SK-N-MC (cell line): Measurements from ENCODE around the gene TAOK2.

ENCODE experiments used
- DNase-seq: peaks from one replicate; pipeline ENCODE4 v3.0.0-alpha.2; 2011; ENCODE audit warnings: low read depth, low spot score
- H3K27ac ChIP-seq: fragments of 200-600 bp; sonication (generic); 2 replicates; pipeline ENCODE4 v1.5.1; 2016; ENCODE audit warnings: mixed run types
- H3K36me3 ChIP-seq: fragments of 200-600 bp; sonication (generic); 2 replicates; pipeline ENCODE4 v1.6.1; 2017; ENCODE audit warnings: antibody characterized with exemption, low read length, mixed read lengths; ENCODE audit not compliant: insufficient read depth
- H3K4me3 ChIP-seq: fragments of 200-600 bp; sonication (generic); 2 replicates; pipeline ENCODE4 v1.5.1; 2016
- H3K9ac ChIP-seq: fragments of 200-600 bp; sonication (generic); 2 replicates; pipeline ENCODE4 v1.8.0; 2017; ENCODE audit warnings: mixed run types, mixed read lengths; ENCODE audit not compliant: insufficient read length
- H3K9me3 ChIP-seq: fragments of 200-600 bp; sonication (generic); 2 replicates; pipeline ENCODE4 v1.6.1; 2017; ENCODE audit warnings: low read depth, mild to moderate bottlenecking, antibody characterized with exemption, low read length, moderate library complexity, mixed read lengths
- EZH2 ChIP-seq: fragments of 200-600 bp; sonication (generic); IDR thresholded peaks from one replicate; pipeline ENCODE4 v1.6.1; 2017; ENCODE audit warnings: antibody characterized with exemption
- FOXP2 ChIP-seq: optimal IDR thresholded peaks from 2 replicates; pipeline ENCODE3; 2011; ENCODE audit warnings: mild to moderate bottlenecking, moderate library complexity; ENCODE audit not compliant: insufficient read depth; ENCODE audit errors: extremely low read length, control extremely low read depth
- POLR2AphosphoS5 ChIP-seq: IDR thresholded peaks from 2 replicates; pipeline ENCODE4 v1.6.1; 2012; ENCODE audit warnings: mild to moderate bottlenecking, low read depth, low read length, borderline replicate concordance

The TAOK2 gene

GRCh38 chr16:29993903-29994599, 20.4 kb downstream of the TAOK2 start:
- H3K9me3 ChIP-seq: no peaks in the 10 kb centered on the region
- no peak for DNase-seq
- H3K4me3 ChIP-seq: peak overlapping the region; percentile 96
- peak overlapping the region; percentile 97 for H3K27ac ChIP-seq
- peak overlapping the region; percentile 99 for H3K9ac ChIP-seq
- no peak for TF ChIP-seq FOXP2
- no peak for TF ChIP-seq POLR2AphosphoS5
- no peak for TF ChIP-seq EZH2
- peaks cover 44% of the 10 kb centered on the region for H3K36me3 ChIP-seq

- no peaks in the 10 kb centered on the region for H3K9me3 ChIP-seq
- no peak for DNase-seq
- H3K36me3 ChIP-seq: peaks cover 39% of the 10 kb centered on the region
- peak overlapping the region; percentile 99 for H3K9ac ChIP-seq
- peak overlapping the region; percentile 97 for H3K27ac ChIP-seq
- peak overlapping the region; percentile 96 for H3K4me3 ChIP-seq
- TF ChIP-seq FOXP2 (no peak), POLR2AphosphoS5 (no peak), EZH2 (no peak)
Observed at GRCh38 chr16:29994600-29995323, 21.1 kb downstream of the TAOK2 start.

- Histone ChIP-seq H3K4me3 (peak within 1 kb of the TSS; percentile 96), H3K9ac (peak within 1 kb of the TSS; percentile 99), H3K36me3 (peaks cover 33% of the 10 kb centered on the region), H3K9me3 (no peaks in the 10 kb centered on the region), H3K27ac (peak within 1 kb of the TSS; percentile 97)
- DNase-seq: peak; percentile 24
- 0 out of 2 replicates have a peak, but pooled peaks have one; percentile 29 for TF ChIP-seq POLR2AphosphoS5
- no peak for TF ChIP-seq EZH2
- TF ChIP-seq FOXP2: no peak
Observed at GRCh38 chr16:29995324-29995910, 21.7 kb downstream of the TAOK2 start, which contains the start of gene HIRIP3. Gene HIRIP3 (minus strand): TSS chr16:29995617. CDS start chr16:29995605, 12 bp downstream.

GRCh38 chr16:29995911-29996765, 22.5 kb downstream of the TAOK2 start, which contains the start of gene INO80E:
Gene INO80E (plus strand): TSS chr16:29996241. CDS start chr16:29996311, 70 bp downstream.
- peak within 1 kb of the TSS; percentile 97 for H3K27ac ChIP-seq
- peaks cover 28% of the 10 kb centered on the region for H3K36me3 ChIP-seq
- no peaks in the 10 kb centered on the region for H3K9me3 ChIP-seq
- peak within 1 kb of the TSS; percentile 99 for H3K9ac ChIP-seq
- peak; percentile 79 for DNase-seq
- peak within 1 kb of the TSS; percentile 96 for H3K4me3 ChIP-seq
- TF ChIP-seq POLR2AphosphoS5 (peak; percentile 88), FOXP2 (peak; percentile 91), EZH2 (no peak)

- no peaks in the 10 kb centered on the region for H3K9me3 ChIP-seq
- TF ChIP-seq EZH2 (no peak), POLR2AphosphoS5 (no peak), FOXP2 (no peak)
- H3K4me3 ChIP-seq: peak overlapping the region; percentile 96
- peaks cover 21% of the 10 kb centered on the region for H3K36me3 ChIP-seq
- no peak for DNase-seq
- peak overlapping the region; percentile 99 for H3K9ac ChIP-seq
- no peak overlapping the region for H3K27ac ChIP-seq
Observed at GRCh38 chr16:29996766-29997250, 23.1 kb downstream of the TAOK2 start.

GRCh38 chr16:29999605-30000004, 25.9 kb downstream of the TAOK2 start:
- H3K9me3 ChIP-seq: no peaks in the 10 kb centered on the region
- DNase-seq: no peak
- no peak overlapping the region for H3K4me3 ChIP-seq
- TF ChIP-seq FOXP2: no peak
- no peak for TF ChIP-seq EZH2
- TF ChIP-seq POLR2AphosphoS5: no peak
- H3K9ac ChIP-seq: no peak overlapping the region
- peaks cover 7% of the 10 kb centered on the region for H3K36me3 ChIP-seq
- no peak overlapping the region for H3K27ac ChIP-seq

- H3K9me3 ChIP-seq: no peaks in the 10 kb centered on the region
- peaks cover 10% of the 10 kb centered on the region for H3K36me3 ChIP-seq
- TF ChIP-seq POLR2AphosphoS5 (no peak), EZH2 (no peak), FOXP2 (no peak)
- DNase-seq: no peak
- H3K9ac ChIP-seq: no peak overlapping the region
- H3K27ac ChIP-seq: no peak overlapping the region
- no peak overlapping the region for H3K4me3 ChIP-seq
Observed at GRCh38 chr16:30000735-30001631, 27.3 kb downstream of the TAOK2 start.
